Astrocyte of the cerebellum (primary cell): ENCODE results near the gene RGS6.

Experiments used
- DNase-seq: peaks from one replicate; pipeline ENCODE4 v3.0.0-alpha.2; 2011; ENCODE audit warnings: low read depth
- H3K4me3 ChIP-seq: 2 replicates; pipeline ENCODE4 v1.5.1; 2011; ENCODE audit warnings: mild to moderate bottlenecking, low read depth, low read length, moderate library complexity
- CTCF ChIP-seq: IDR thresholded peaks from 2 replicates; pipeline ENCODE4 v1.5.1; 2012; ENCODE audit warnings: low read length, low read depth, moderate library complexity, mild to moderate bottlenecking; ENCODE audit errors: missing control alignments
- in situ Hi-C: cut with HindIII; loops from 2 replicates; pipeline ENCODE4 v1.10.0; 2017; ENCODE audit warnings: low sequenced_read_pairs

Gene RGS6

GRCh38 chr14:72045885-72046284 is 113.7 kb downstream of the RGS6 start:
- no peak overlapping the region for H3K4me3 ChIP-seq
- DNase-seq = no peak
- no peak for TF ChIP-seq CTCF
- in situ Hi-C loops = no loop called here

GRCh38 chr14:72049462-72049861 is 117.2 kb downstream of the RGS6 start:
- in situ Hi-C loops = no loop called here
- no peak overlapping the region for H3K4me3 ChIP-seq
- no peak for DNase-seq
- no peak for TF ChIP-seq CTCF

- no peak for DNase-seq
- no peak overlapping the region for H3K4me3 ChIP-seq
- in situ Hi-C loops = no loop called here
- no peak for TF ChIP-seq CTCF
Observed at GRCh38 chr14:72052356-72052755, 120.1 kb downstream of the RGS6 start.

GRCh38 chr14:72053651-72054050 is 121.4 kb downstream of the RGS6 start:
- DNase-seq = no peak
- in situ Hi-C loops = no loop called here
- TF ChIP-seq CTCF = no peak
- no peak overlapping the region for H3K4me3 ChIP-seq

GRCh38 chr14:72054911-72055310 is 122.7 kb downstream of the RGS6 start:
- no peak for DNase-seq
- H3K4me3 ChIP-seq = no peak overlapping the region
- TF ChIP-seq CTCF = no peak
- in situ Hi-C loops = no loop called here

- no peak for DNase-seq
- no peak for TF ChIP-seq CTCF
- no peak overlapping the region for H3K4me3 ChIP-seq
- in situ Hi-C loops = no loop called here
Observed at GRCh38 chr14:72057701-72058285, 125.6 kb downstream of the RGS6 start.
